K562 (cell line): ENCODE data around the gene FAM219A. TPM values are rescaled to one million over a fixed set of nuclear protein-coding genes. Genes with fewer than 3 reads are reported as not detected.

Experiments
- ARID1B ChIP-seq: fragments of 450-650 bp; IDR thresholded peaks from 2 replicates; pipeline ENCODE4 v1.6.1; 2016; ENCODE audit warnings: antibody characterized with exemption, mild to moderate bottlenecking, inconsistent platforms
- CEBPB ChIP-seq: fragments of 450-650 bp; IDR thresholded peaks from 2 replicates; pipeline ENCODE4 v1.6.1; 2016; ENCODE audit warnings: missing genetic modification characterization, missing compliant biosample characterization
- CEBPG ChIP-seq, 3 experiments: fragments of 200-800 bp in 1 of 3; sonication (Bioruptor generic) in 1 of 3; sonication (generic) in 1 of 3; formaldehyde crosslinking in 1 of 3; IDR thresholded peaks in 2 of 3; conservative IDR thresholded peaks in 1 of 3; 2 replicates each; pipeline versions ENCODE4 v1.6.1 to v1.8.0; 2016 to 2022; ENCODE audit warnings: missing compliant biosample characterization in 2 of 3, missing genetic modification characterization in 2 of 3, mild to moderate bottlenecking in 1 of 3, missing genetic modification reagents in 1 of 3
- EP400 ChIP-seq: fragments of 450-650 bp; IDR thresholded peaks from 2 replicates; pipeline ENCODE4 v1.6.1; 2017; ENCODE audit warnings: antibody characterized with exemption, mild to moderate bottlenecking, moderate library complexity
- GABPA ChIP-seq: fragments of 200-800 bp; sonication (Bioruptor generic); conservative IDR thresholded peaks from 2 replicates; pipeline ENCODE4 v1.6.1; 2016; ENCODE audit warnings: low read depth, missing genetic modification characterization, missing compliant biosample characterization
- GATAD2B ChIP-seq: fragments of 450-650 bp; IDR thresholded peaks from 2 replicates; pipeline ENCODE4 v1.6.1; 2017; ENCODE audit warnings: mild to moderate bottlenecking, borderline replicate concordance
- MYNN ChIP-seq, 2 experiments: sonication (generic); formaldehyde crosslinking in 1 of 2; IDR thresholded peaks; 2 replicates each; pipeline versions ENCODE4 v1.5.0 to v1.6.1; 2016 to 2020; ENCODE audit warnings: antibody characterized with exemption in 1 of 2, missing genetic modification reagents in 1 of 2
- NFIC ChIP-seq: fragments of 450-650 bp; IDR thresholded peaks from 2 replicates; pipeline ENCODE4 v1.6.1; 2017; ENCODE audit warnings: mild to moderate bottlenecking, inconsistent platforms
- PHB ChIP-seq: fragments of 250-450 bp; sonication (Bioruptor Pico); IDR thresholded peaks from 2 replicates; pipeline ENCODE4 v1.5.0; 2021
- PTRF ChIP-seq: fragments of 450-650 bp; IDR thresholded peaks from 2 replicates; pipeline ENCODE4 v1.6.1; 2016; ENCODE audit warnings: mild to moderate bottlenecking, missing genetic modification characterization, missing compliant biosample characterization
- SMAD1 ChIP-seq: fragments of 150-350 bp; IDR thresholded peaks from 2 replicates; pipeline ENCODE4 v1.6.1; 2014; ENCODE audit warnings: low read length, low read depth; ENCODE audit not compliant: partially characterized antibody
- SMARCE1 ChIP-seq: fragments of 450-650 bp; IDR thresholded peaks from 2 replicates; pipeline ENCODE4 v1.7.1; 2016; ENCODE audit warnings: mild to moderate bottlenecking
- STAG1 ChIP-seq: sonication (generic); formaldehyde crosslinking; IDR thresholded peaks from 2 replicates; pipeline ENCODE4 v1.5.0; 2020; ENCODE audit warnings: missing genetic modification reagents, borderline replicate concordance
- ZFPM2 ChIP-seq: fragments of 250-450 bp; sonication (Bioruptor Pico); IDR thresholded peaks from 2 replicates; pipeline ENCODE4 v1.5.1; 2022; ENCODE audit warnings: mild to moderate bottlenecking
- ZNF174 ChIP-seq: fragments of 250-450 bp; sonication (Bioruptor Pico); IDR thresholded peaks from 2 replicates; pipeline ENCODE4 v1.4.0; 2020; ENCODE audit warnings: mild to moderate bottlenecking
- ZNF24 ChIP-seq: fragments of 450-650 bp; IDR thresholded peaks from 2 replicates; pipeline ENCODE4 v1.6.1; 2016
- polyA plus RNA-seq, 8 experiments: library from polyadenylated mRNA; depleted of rRNA in 4 of 8; stranded (reverse) in 5 of 8; unstranded in 3 of 8; fragments of >200 nt; fragmentation: Nextera tagmentation in 2 of 8; fragmentation: Illumina TruSeq in 1 of 8; extraction: Ambion mirVana in 2 of 8; extraction: Trizol in 1 of 8; gene quantifications; 2 replicates each; pipeline versions ENCODE4 v1.2.1 to v1.2.3, GENCODE V29; 2011 to 2014; ENCODE audit warnings: inconsistent platforms in 1 of 8, missing spikeins in 1 of 8
- total RNA-seq, 7 experiments: library from RNA; depleted of rRNA in 6 of 7; stranded (reverse); fragments of >200 nt in 6 of 7; fragmentation: Illumina TruSeq in 2 of 7; extraction: Trizol in 2 of 7; gene quantifications; 2 replicates each; pipeline versions ENCODE4 v1.2.1 to v1.2.3, GENCODE V29; 2011 to 2021; ENCODE audit warnings: low replicate concordance in 1 of 7

FAM219A gene
- total and polyA plus RNA-seq, 9 of the 15 experiments (the other 6 are each of a cell fraction or from before 2014, with no cell fraction given), result 0.63 to 8.6 (median 2.9) TPM

- TF ChIP-seq ZFPM2 (CRISPR knock-in tag) (no peak), CEBPB (tag) (peak; percentile 64), PTRF (tag) (no peak), GABPA (tag) (no peak), ZNF24 (no peak), SMAD1 (no peak), NFIC (peak; percentile 83), STAG1 (no peak), MYNN (IDR thresholded peaks at IDR 0.05) (no peak), MYNN (CRISPR knock-in tag; IDR thresholded peaks at IDR 0.05) (no peak), PHB (no peak), CEBPG (CRISPR knock-in tag; IDR thresholded peaks at IDR 0.05) (no peak), CEBPG (tag; conservative IDR thresholded peaks at IDR 0.05 in 1 of 2, IDR thresholded peaks at IDR 0.05 in 1 of 2) (peak; percentile 74 to 83), SMARCE1 (0 out of 2 replicates have a peak, but pooled peaks have one; percentile 20), EP400 (no peak), GATAD2B (no peak), ZNF174 (CRISPR knock-in tag) (no peak), ARID1B (peak; percentile 39; the same call in 1 of the 2 replicates)
These were observed 4.9 kb upstream of the FAM219A start (continued) for GRCh38 chr9:34463098-34463900.
